ENCODE data around the gene ZNF57.
"Not testable (repeated sequence)": the region's sequence is repeated elsewhere in the genome, so short reads cannot be mapped to it uniquely, and the experiment has no call there.

DNA sequence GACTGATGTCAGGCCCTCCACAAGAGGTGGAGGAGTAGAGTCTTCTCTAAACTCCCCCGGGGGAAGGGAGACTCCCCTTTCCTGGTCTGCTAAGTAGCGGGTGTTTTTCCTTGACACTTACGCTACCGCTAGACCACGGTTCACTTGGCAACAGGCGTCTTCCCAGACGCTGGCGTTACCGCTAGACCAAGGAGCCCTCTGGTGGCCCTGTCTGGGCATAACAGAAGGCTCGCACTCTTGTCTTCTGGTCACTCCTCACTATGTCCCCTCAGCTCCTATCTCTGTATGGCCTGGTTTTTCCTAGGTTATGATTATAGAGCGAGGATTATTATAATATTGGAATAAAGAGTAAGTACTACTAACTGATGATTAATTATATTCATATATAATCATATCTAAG lies 28.6 kb upstream of the ZNF57 start:
- TF ChIP-seq, protein P1, sequence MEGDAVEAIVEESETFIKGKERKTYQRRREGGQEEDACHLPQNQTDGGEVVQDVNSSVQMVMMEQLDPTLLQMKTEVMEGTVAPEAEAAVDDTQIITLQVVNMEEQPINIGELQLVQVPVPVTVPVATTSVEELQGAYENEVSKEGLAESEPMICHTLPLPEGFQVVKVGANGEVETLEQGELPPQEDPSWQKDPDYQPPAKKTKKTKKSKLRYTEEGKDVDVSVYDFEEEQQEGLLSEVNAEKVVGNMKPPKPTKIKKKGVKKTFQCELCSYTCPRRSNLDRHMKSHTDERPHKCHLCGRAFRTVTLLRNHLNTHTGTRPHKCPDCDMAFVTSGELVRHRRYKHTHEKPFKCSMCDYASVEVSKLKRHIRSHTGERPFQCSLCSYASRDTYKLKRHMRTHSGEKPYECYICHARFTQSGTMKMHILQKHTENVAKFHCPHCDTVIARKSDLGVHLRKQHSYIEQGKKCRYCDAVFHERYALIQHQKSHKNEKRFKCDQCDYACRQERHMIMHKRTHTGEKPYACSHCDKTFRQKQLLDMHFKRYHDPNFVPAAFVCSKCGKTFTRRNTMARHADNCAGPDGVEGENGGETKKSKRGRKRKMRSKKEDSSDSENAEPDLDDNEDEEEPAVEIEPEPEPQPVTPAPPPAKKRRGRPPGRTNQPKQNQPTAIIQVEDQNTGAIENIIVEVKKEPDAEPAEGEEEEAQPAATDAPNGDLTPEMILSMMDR (IDR thresholded peaks at IDR 0.05) = not testable (repeated sequence)
- TF ChIP-seq POLR2A, EP300, POLR2AphosphoS5 (IDR thresholded peaks at IDR 0.05): not testable (repeated sequence)
